Activated gamma-delta T cell treated with Interleukin-2 at 50 U/mL for 16 hours (primary cell): ENCODE measurements around the gene GLT1D1.
A peak's percentile ranks its signal among the peaks of the same experiment; 100 is the strongest.
"Not testable (repeated sequence)": the region's sequence is repeated elsewhere in the genome, so short reads cannot be mapped to it uniquely, and the experiment has no call there.

Experiments
- DNase-seq: peaks from one replicate; pipeline ENCODE4 v3.0.0-alpha.2; 2020

GLT1D1 gene

GRCh38 chr12:128820723-128821432, 32.4 kb upstream of the GLT1D1 start:
- no peak for DNase-seq

DNA sequence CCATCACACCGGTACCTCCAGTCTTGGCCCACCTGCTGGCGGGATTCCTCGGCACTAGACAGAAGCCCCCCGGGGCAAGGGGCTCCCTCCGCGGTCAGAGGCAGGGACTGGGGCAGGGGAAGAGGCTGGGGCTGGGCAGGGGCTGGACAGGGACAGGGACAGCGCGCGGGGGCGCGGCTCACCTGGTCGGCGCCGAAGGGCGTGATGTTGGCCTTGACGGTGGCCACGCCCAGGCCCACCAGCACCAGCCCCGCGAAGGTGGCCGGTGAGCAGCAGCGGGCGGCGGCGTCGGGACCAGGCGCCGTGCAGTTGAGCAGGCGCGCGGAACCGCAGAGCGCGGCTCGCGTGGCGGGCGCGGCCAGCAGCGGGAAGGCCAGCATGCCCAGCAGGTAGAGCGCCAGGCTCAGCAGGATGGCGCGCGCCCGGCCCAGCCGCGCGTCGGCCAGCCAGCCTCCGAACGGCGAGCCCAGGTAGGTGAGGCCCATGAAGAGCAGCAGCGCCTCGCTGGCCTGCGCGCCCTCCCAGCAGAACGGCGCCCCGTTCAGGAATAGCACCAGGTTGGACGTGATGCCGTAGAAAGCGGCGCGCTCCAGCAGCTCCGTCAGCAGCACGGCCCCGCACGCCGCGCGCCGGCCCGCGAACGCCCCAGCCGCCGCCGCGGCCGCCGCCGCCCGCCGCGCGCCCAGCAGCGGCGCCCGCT, 29.9 kb upstream of the GLT1D1 start:
- peak; percentile 19 for DNase-seq

DNA sequence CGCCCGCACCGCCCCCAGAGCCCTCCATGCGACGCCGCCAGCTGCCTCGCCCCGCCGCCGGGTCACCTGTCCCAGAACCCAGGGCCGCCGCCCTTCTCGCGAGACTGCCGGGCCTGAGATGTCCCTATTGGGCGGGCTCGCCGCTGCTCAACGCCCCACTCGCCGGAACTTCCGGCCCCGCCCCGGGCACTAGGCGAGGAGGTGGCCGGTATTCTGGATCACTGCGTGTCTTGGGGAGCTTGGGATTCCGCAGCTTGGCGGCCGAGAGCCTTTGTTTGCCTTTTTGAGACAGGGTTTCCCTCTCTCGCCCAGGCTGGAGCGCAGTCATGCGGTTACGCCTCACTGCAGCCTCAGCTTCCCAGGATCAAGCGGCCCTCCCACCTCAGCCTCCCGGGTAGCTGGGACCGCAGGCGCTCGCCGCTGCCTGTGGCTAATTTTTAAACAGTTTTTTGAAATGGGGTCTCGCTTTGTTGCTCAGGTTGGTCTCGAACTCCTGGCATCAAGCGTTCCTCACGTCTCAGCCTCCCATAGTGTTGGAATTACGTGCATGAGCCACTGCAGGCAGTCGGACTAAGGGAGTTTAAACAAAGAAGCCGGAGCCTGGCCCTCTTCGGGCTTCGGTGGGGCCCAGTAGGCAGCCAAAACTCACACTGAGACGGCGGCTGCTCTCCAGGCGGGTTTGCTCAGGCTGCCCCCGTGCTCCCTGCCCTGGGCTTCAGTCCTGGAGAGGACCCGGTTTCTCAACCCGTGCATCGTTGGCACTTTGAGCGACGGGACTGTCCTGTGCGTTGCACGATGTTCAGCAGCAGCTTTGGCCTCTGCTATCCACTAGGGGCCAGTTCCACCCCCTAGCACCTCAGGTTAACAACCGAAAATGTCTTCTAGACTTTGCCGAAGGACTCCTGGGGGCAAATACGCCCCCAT, 29.1 kb upstream of the GLT1D1 start, which contains the start of gene SLC15A4:
Gene SLC15A4 (minus strand): TSS at position 43 of the 924 bp plus-strand sequence. CDS start 15 bp downstream, at position 28.
- peak; percentile 91 for DNase-seq

DNA sequence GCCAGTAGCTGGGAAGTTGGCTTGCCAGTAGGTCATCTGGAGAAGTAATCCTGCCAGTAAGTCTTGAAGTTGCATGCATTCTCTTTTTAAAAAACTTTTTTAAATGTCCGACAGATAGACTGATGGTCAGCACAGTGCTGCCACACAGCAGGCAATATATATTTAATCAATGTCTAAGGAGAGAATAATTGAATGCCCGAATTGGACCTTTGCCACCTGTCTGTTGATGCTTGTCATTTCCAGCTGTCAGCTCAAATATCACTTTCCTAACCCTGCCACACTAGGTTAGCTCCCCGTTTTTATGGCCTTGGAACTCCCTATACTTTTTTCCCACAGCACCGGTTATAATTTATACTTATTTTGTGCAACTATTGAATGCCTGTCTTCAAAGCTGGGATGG, 27.4 kb upstream of the GLT1D1 start:
- no peak for DNase-seq

- DNase-seq: no peak
Measured at GRCh38 chr12:128827724-128828123, 25.6 kb upstream of the GLT1D1 start.

GRCh38 chr12:128829861-128830504, 23.3 kb upstream of the GLT1D1 start:
- no peak for DNase-seq

- no peak for DNase-seq
Measured at GRCh38 chr12:128830505-128830893, 22.8 kb upstream of the GLT1D1 start.

- DNase-seq: no peak
Measured at GRCh38 chr12:128833418-128833817, 19.9 kb upstream of the GLT1D1 start.

DNA sequence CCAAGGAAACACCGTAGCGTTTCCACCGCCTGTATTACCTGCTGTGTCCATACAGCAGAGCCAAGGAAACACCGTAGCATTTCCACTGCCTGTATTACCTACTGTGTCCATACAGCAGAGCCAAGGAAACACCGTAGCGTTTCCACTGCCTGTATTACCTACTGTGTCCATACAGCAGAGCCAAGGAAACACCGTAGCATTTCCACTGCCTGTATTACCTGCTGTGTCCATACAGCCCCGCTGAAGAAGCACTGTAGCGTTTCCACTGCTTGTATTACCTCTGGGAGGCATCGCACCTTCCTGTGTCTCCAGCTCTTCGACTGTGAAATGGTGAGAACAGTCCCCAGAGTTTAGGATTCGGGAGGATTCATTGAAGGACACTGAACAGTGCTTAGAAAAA, 13.4 kb upstream of the GLT1D1 start:
- DNase-seq: not testable (repeated sequence)

GRCh38 chr12:128840862-128841468, 12.3 kb upstream of the GLT1D1 start:
- DNase-seq: no peak

GRCh38 chr12:128842579-128842978, 10.7 kb upstream of the GLT1D1 start:
- DNase-seq: no peak

GRCh38 chr12:128843538-128843937, 9.7 kb upstream of the GLT1D1 start:
- no peak for DNase-seq

GRCh38 chr12:128844031-128844635, 9.1 kb upstream of the GLT1D1 start:
- DNase-seq: no peak

DNA sequence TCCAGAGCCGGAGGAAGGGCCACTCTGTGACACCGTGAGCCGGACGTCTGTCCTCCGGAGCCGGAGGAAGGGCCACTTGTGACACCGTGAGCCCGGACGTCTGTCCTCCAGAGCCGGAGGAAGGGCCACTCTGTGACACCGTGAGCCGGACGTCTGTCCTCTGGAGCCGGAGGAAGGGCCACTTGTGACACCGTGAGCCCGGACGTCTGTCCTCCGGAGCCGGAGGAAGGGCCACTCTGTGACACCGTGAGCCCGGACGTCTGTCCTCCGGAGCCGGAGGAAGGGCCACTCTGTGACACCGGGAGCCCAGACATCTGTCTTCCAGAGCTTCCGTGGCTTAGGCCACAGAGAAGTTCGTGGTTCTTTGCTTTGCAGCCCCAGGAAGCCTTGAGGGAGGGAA, 6.6 kb upstream of the GLT1D1 start:
- not testable (repeated sequence) for DNase-seq

GRCh38 chr12:128848371-128848770, 4.9 kb upstream of the GLT1D1 start:
- no peak for DNase-seq

GRCh38 chr12:128849806-128850205, 3.5 kb upstream of the GLT1D1 start:
- not testable (repeated sequence) for DNase-seq

DNA sequence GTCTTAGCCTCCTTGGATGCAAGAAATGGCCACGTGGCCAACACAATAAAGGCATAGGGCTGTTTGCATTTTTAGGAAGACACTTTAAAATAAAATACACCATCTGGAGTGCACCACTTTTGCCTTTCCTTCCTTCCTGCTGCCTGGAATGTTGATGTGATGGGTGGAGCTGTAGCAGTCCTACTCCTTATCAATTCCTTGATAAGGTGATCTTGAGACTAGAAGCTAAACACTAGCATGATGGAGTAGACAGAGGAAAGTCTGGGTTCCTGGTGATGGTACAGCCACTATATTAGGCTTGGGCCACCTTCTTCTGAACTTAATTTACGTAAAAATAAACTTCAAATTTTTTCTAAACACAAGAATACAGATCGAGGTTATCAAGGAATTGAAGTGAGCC, 2.9 kb upstream of the GLT1D1 start:
- no peak for DNase-seq

DNA sequence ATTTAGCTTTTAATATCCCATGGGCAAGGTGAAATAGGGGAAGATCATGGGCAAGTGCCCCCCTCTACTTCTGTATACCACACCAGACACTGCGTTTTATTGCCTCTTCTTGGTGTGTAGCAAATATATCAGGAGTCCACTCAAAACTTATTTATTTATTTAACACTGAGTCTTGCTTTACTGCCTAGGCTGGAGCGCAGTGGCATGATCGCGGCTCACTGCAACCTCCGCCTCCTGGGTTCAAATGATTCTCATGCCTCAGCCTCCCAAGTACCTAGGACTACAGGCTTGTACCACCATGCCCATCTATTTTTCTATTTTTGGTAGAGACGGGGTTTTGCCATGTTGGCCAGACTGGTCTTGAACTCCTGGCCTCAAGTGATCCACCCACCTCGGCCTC, 1.8 kb upstream of the GLT1D1 start:
- DNase-seq: not testable (repeated sequence)

- DNase-seq: no peak
Measured at GRCh38 chr12:128852026-128852698, 1.1 kb upstream of the GLT1D1 start.

DNA sequence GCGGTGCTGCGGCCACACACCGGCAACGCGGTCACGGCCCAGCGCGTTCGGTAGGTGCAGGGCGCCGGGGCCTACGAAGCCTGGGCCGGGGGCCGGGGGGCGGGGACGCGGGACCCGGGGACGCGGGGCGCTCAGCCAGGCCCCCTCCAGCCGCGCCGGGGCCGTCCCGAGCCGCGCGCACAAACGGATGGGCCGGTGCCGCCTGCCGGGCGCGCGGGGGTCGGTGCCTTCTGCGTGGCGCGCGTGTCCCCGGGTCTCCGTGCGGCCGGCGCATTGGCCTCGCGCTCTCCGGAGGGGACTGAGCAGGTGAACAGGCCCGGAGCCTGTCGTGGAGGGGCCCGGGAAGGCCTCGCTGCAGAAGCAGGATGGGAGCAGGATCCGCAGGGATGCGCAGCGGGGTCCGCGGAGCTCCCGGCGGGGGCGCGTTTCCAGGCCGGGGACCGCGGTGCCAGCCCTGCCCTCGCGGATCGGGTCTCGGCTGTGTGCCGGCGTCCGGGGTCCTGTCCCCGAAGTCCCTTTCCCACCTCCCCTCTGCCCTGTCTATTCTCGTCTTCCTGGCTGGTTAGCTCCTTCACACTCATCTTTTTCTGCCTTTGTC, 421 bp downstream of the GLT1D1 start:
- DNase-seq: no peak
